Prostate gland (tissue), 2 donors: ENCODE results near the gene NFIX. TPM values are rescaled to one million over a fixed set of nuclear protein-coding genes. Genes with fewer than 3 reads are reported as not detected.

Experiments used
- DNase-seq: peaks from one replicate; pipeline ENCODE4 v3.0.0-alpha.2; 2019; ENCODE audit warnings: low spot score
- H3K27ac ChIP-seq, 2 donors: fragments of 200-600 bp; sonication (generic); 2 replicates each; pipeline ENCODE4 v1.5.1; 2017 to 2019
- H3K27me3 ChIP-seq: fragments of 200-600 bp; sonication (generic); replicated peaks from 2 replicates; pipeline ENCODE4 v1.5.1; 2019; ENCODE audit not compliant: insufficient read depth
- H3K36me3 ChIP-seq, 2 donors: fragments of 200-600 bp; sonication (generic); 1 replicate in 1 of 2; 2 replicates in 1 of 2; pipeline versions ENCODE4 v1.5.1 to v1.8.1; 2017 to 2019
- H3K4me1 ChIP-seq: fragments of 200-600 bp; sonication (generic); replicated peaks from 2 replicates; pipeline ENCODE4 v1.5.1; 2019
- H3K4me3 ChIP-seq, 2 donors: fragments of 200-600 bp; sonication (generic); 2 replicates each; pipeline ENCODE4 v1.5.1; 2017 to 2019
- H3K9me3 ChIP-seq: fragments of 200-600 bp; sonication (generic); 2 replicates; pipeline ENCODE4 v1.5.1; 2017
- CTCF ChIP-seq, 4 experiments: fragments of 200-600 bp in 2 of 4; fragments of 450-650 bp in 2 of 4; sonication (generic) in 2 of 4; IDR thresholded peaks; 1 replicate in 3 of 4; 2 replicates in 1 of 4; pipeline ENCODE4 v1.5.1; 2016 to 2019; ENCODE audit warnings: antibody characterized with exemption in 4 of 4, mild to moderate bottlenecking in 2 of 4, moderate library complexity in 2 of 4
- POLR2A ChIP-seq: fragments of 450-650 bp; IDR thresholded peaks from one replicate; pipeline ENCODE4 v1.6.1; 2016; ENCODE audit warnings: antibody characterized with exemption, mild to moderate bottlenecking
- POLR2AphosphoS5 ChIP-seq: sonication (generic); formaldehyde crosslinking; IDR thresholded peaks from one replicate; pipeline ENCODE4 v1.6.1; 2017; ENCODE audit warnings: antibody characterized with exemption
- WGBS: methylation state at CpG from one replicate; pipeline ENCODE4 v1.1.5; 2018; 5-methylcytosine and 5-hydroxymethylcytosine counted together
- intact Hi-C: fragments of 100-400 bp; cut with DNase I; formaldehyde crosslinking; loops from one replicate; pipeline ENCODE4 v1.14.2; 2022
- total RNA-seq, 2 donors: library from RNA; depleted of rRNA; stranded (reverse); fragments of >200 nt; gene quantifications; one replicate each; pipeline ENCODE4 v1.1.0, GENCODE V29; 2016

NFIX gene
- total RNA-seq, 2 donors from 2014 or later, result 185 to 286 TPM

GRCh38 chr19:13116282-13117175 is 121.3 kb downstream of the NFIX start, which contains the start of gene TRMT1:
TSS of gene TRMT1 (minus strand) at chr19:13116740. CDS start at chr19:13116399, 341 bp downstream.
- intact Hi-C loops, result no loop called here
- WGBS, result under 1% methylated on average over 51 of the region's 51 CpGs
- peaks cover 3 to 6% of the 10 kb centered on the region in 2 donors for H3K36me3 ChIP-seq
- peaks cover 11% of the 10 kb centered on the region for H3K4me1 ChIP-seq
- peak within 1 kb of the TSS; percentile 69 to 71 for H3K27ac ChIP-seq
- peak; percentile 91 for DNase-seq
- H3K27me3 ChIP-seq, result no peaks in the 10 kb centered on the region
- TF ChIP-seq POLR2AphosphoS5 (peak; percentile 97), CTCF (IDR thresholded peaks at IDR 0.05) (peak in 1 of 4 experiments; percentile 15), POLR2A (no peak)
- no peaks in the 10 kb centered on the region for H3K9me3 ChIP-seq
- H3K4me3 ChIP-seq, result peak within 1 kb of the TSS; percentile 77 to 90

- DNase-seq, result no peak
- WGBS, result 15% methylated on average over 20 of the region's 20 CpGs
- H3K36me3 ChIP-seq, result peaks cover 3 to 5% of the 10 kb centered on the region in 2 donors
- intact Hi-C loops, result no loop called here
- H3K27ac ChIP-seq, result peak overlapping the region; percentile 69 to 71
- peaks cover 11% of the 10 kb centered on the region for H3K4me1 ChIP-seq
- peak overlapping the region; percentile 77 to 90 for H3K4me3 ChIP-seq
- no peaks in the 10 kb centered on the region for H3K27me3 ChIP-seq
- no peak for TF ChIP-seq POLR2AphosphoS5
- TF ChIP-seq CTCF (IDR thresholded peaks at IDR 0.05), result no peak
- no peak for TF ChIP-seq POLR2A
- H3K9me3 ChIP-seq, result no peaks in the 10 kb centered on the region
Measured at GRCh38 chr19:13117176-13117771, 122.0 kb downstream of the NFIX start.

GRCh38 chr19:13117772-13118423 is 122.6 kb downstream of the NFIX start, which contains the start of gene NACC1:
TSS of gene NACC1 (plus strand) at chr19:13118264. CDS start at chr19:13135208, 16,944 bp downstream.
- H3K4me1 ChIP-seq, result peaks cover 11% of the 10 kb centered on the region
- TF ChIP-seq POLR2A, result no peak
- TF ChIP-seq POLR2AphosphoS5, result peak; percentile 64
- TF ChIP-seq CTCF (IDR thresholded peaks at IDR 0.05), result peak in 1 of 4 experiments; percentile 7
- DNase-seq, result peak; percentile 85
- no peaks in the 10 kb centered on the region for H3K36me3 ChIP-seq
- 3% methylated on average over 47 of the region's 65 CpGs for WGBS
- intact Hi-C loops, result no loop called here
- peak within 1 kb of the TSS; percentile 90 to 94 for H3K4me3 ChIP-seq
- H3K9me3 ChIP-seq, result no peaks in the 10 kb centered on the region
- H3K27me3 ChIP-seq, result no peaks in the 10 kb centered on the region
- H3K27ac ChIP-seq, result peak within 1 kb of the TSS; percentile 69 to 71

GRCh38 chr19:13118424-13119193 is 123.3 kb downstream of the NFIX start:
- H3K36me3 ChIP-seq, result no peaks in the 10 kb centered on the region
- H3K27me3 ChIP-seq, result no peaks in the 10 kb centered on the region
- peak overlapping the region; percentile 46 to 62 for H3K27ac ChIP-seq
- DNase-seq, result peak; percentile 34
- intact Hi-C loops, result no loop called here
- H3K9me3 ChIP-seq, result no peaks in the 10 kb centered on the region
- H3K4me1 ChIP-seq, result peaks cover 11% of the 10 kb centered on the region
- TF ChIP-seq POLR2AphosphoS5 (no peak), CTCF (IDR thresholded peaks at IDR 0.05) (no peak), POLR2A (no peak)
- H3K4me3 ChIP-seq, result peak overlapping the region; percentile 90 to 94
- WGBS, result 1% methylated on average over 57 of the region's 57 CpGs
